ENCODE data around the gene TRAPPC2L. TPM values are rescaled to one million over a fixed set of nuclear protein-coding genes. Genes with fewer than 3 reads are reported as not detected.

TRAPPC2L gene
- total RNA-seq, 2 donors from 2014 or later: 23.7 to 38.9 TPM

DNA sequence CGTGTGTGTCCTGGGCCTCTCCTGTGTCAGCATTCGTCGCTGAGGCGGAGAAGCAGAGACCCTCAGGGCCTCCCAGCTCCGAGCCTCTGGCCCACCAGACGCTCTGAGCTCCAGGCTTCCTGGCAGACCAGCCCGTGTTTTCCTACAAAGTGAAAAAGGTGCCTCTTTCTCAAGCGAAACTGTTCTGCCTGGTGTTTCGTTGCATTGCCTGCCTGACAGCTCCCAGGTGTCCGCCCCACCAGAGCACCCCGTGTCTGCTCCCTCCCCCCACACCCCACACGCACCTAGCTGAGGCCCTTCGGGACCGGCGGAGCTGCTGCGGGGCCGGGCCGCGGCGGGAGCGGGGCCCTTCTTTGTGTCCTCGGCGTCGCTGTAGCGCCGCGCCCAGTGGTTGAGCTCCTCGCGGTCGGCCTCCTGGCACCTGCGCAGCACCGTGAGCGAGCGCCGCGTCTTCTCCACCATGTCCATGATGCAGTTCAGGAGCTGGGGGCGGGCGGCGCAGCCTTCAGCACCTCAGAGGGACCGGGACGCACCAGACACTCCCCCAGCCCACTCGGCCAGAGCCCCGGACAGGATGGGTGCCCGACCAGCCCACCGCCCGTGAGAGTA lies 24.2 kb downstream of the TRAPPC2L start:
- intact Hi-C loops (cut with DNase I): no loop called here
- no peaks in the 10 kb centered on the region for H3K36me3 ChIP-seq
- 55% methylated on average over 22 of the region's 46 CpGs for WGBS
- no peaks in the 10 kb centered on the region for H3K4me1 ChIP-seq (replicated peaks)
- H3K27me3 ChIP-seq (replicated peaks; ENCODE audit: insufficient read depth): no peaks in the 10 kb centered on the region
- DNase-seq (ENCODE audit: low spot score): peak; percentile 26
- H3K4me3 ChIP-seq: no peak overlapping the region
- no peaks in the 10 kb centered on the region for H3K9me3 ChIP-seq
- TF ChIP-seq POLR2AphosphoS5 (IDR thresholded peaks at IDR 0.05) (no peak), POLR2A (IDR thresholded peaks at IDR 0.05) (no peak)
- TF ChIP-seq, protein P1, sequence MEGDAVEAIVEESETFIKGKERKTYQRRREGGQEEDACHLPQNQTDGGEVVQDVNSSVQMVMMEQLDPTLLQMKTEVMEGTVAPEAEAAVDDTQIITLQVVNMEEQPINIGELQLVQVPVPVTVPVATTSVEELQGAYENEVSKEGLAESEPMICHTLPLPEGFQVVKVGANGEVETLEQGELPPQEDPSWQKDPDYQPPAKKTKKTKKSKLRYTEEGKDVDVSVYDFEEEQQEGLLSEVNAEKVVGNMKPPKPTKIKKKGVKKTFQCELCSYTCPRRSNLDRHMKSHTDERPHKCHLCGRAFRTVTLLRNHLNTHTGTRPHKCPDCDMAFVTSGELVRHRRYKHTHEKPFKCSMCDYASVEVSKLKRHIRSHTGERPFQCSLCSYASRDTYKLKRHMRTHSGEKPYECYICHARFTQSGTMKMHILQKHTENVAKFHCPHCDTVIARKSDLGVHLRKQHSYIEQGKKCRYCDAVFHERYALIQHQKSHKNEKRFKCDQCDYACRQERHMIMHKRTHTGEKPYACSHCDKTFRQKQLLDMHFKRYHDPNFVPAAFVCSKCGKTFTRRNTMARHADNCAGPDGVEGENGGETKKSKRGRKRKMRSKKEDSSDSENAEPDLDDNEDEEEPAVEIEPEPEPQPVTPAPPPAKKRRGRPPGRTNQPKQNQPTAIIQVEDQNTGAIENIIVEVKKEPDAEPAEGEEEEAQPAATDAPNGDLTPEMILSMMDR (IDR thresholded peaks at IDR 0.05): no peak
- H3K27ac ChIP-seq: peak overlapping the region in 1 of 2 donors; percentile 36

DNA sequence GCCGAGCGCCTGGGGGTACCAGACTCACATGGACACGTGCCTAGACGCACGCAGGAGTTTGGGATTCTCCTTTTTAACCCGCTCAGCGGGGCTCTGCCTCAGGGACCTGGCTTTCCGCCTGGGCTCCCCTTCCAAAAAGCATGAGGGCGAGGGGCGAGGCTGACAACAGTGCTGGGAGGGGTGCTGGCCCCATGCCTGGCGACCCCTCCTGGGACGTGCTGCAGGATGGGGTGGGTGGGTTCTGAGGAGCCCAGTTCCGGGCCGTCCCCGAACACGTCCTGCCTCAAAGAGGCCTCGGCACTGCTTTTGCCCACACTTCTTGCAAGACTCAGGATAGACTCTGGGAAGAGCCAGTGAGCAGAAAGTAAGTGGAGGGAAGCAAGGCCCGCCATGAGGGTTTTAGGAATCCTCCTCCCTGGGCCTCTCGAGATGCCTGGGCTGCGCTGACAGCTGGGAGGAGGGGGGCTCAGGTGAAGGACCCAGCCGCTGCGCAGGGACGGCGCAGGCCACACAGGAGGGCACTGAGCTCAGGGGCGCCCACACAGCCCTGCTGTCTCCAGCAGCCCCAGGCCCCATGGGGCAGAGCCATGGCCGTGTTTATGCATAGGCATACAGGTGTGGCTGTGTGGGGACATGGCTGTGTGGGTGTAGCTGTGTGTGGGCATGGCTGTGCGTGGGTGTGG lies 24.9 kb downstream of the TRAPPC2L start:
- Histone ChIP-seq H3K4me1 (replicated peaks) (no peaks in the 10 kb centered on the region), H3K27ac (no peak overlapping the region), H3K27me3 (replicated peaks; ENCODE audit: insufficient read depth) (no peaks in the 10 kb centered on the region), H3K4me3 (no peak overlapping the region), H3K9me3 (no peaks in the 10 kb centered on the region), H3K36me3 (no peaks in the 10 kb centered on the region)
- intact Hi-C loops (cut with DNase I): no loop called here
- no peak for DNase-seq (ENCODE audit: low spot score)
- 87% methylated on average over 27 of the region's 27 CpGs for WGBS
- TF ChIP-seq POLR2A (IDR thresholded peaks at IDR 0.05) (no peak), POLR2AphosphoS5 (IDR thresholded peaks at IDR 0.05) (no peak)
- TF ChIP-seq, protein P1 (IDR thresholded peaks at IDR 0.05): no peak

DNA sequence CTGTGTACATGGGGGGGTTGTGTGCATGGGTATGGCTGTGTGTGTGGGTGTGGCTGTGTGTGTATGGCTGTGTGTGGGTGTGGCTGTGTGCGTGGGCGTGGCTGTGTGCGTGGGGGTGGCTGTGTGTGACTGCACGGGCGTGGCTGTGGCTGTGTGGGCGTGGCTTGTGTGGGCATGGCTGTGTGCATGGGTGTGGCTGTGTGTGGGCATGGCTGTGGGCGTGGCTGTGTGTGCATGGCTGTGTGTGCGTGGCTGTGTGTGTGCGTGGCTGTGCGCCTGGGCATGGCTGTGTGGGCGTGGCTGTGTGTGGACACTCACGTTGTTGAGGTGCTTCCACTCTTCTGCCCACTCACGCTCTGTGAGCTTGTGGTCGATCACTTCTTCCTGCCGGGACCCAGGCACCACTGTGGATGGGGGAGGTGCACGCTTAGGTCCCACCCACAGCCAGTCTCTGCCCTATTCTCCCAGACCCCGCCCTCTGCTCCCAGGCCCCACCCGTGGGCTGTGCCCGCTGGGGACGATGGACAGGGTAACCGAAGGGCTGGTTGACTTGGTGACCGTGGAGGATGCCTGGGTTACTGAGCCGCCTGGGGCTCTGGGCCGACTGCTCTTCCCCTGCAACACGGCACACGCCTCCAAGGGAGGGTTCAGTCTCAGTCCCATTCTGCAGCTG lies 25.6 kb downstream of the TRAPPC2L start:
- H3K4me3 ChIP-seq: no peak overlapping the region
- H3K4me1 ChIP-seq (replicated peaks): no peaks in the 10 kb centered on the region
- 86% methylated on average over 26 of the region's 26 CpGs for WGBS
- DNase-seq (ENCODE audit: low spot score): no peak
- TF ChIP-seq POLR2A (IDR thresholded peaks at IDR 0.05): no peak
- TF ChIP-seq POLR2AphosphoS5 (IDR thresholded peaks at IDR 0.05): no peak
- TF ChIP-seq, protein P1 (IDR thresholded peaks at IDR 0.05): no peak
- H3K27me3 ChIP-seq (replicated peaks; ENCODE audit: insufficient read depth): no peaks in the 10 kb centered on the region
- H3K36me3 ChIP-seq: no peaks in the 10 kb centered on the region
- H3K27ac ChIP-seq: no peak overlapping the region
- H3K9me3 ChIP-seq: no peaks in the 10 kb centered on the region
- intact Hi-C loops (cut with DNase I): no loop called here

DNA sequence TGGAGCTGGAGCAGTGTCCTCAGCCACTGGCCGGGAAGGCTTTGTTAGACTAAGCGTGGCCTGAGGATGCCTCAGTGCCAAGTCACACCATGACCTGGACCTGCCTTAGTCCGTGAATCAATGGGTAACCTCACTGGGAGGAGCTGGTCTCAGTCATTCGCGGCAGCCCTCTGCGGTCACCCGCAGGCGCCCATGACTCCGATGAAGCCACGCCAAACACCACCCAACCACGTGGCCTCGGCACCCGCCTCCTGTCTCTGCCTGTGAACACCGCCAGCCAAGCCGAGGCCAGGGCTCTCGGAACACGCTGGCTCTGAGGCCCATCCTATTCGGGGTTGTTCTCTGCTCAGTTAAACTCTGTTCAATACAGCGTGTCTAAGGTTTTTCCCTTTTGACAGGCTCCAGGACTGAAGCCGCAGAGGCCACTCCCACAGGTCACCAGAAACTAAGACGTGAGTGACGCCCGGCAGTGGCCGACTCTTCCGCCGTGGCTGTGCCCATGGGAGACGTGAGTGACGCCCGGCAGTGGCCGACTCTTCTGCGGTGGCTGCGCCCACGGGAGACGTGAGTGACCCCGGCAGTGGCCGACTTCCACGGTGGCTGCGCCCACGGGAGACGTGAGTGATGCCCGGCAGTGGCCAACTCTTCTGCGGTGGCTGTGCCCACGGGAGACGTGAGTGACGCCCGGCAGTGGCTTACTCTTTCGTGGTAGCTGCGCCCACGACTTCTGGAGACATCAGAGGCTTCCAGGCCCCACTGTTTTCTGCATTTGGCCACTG lies 26.4 kb downstream of the TRAPPC2L start:
- intact Hi-C loops (cut with DNase I): no loop called here
- H3K4me1 ChIP-seq (replicated peaks): no peaks in the 10 kb centered on the region
- H3K27ac ChIP-seq: no peak overlapping the region
- 96% methylated on average over 47 of the region's 49 CpGs for WGBS
- no peak overlapping the region for H3K4me3 ChIP-seq
- no peak for DNase-seq (ENCODE audit: low spot score)
- no peaks in the 10 kb centered on the region for H3K36me3 ChIP-seq
- H3K27me3 ChIP-seq (replicated peaks; ENCODE audit: insufficient read depth): no peaks in the 10 kb centered on the region
- no peaks in the 10 kb centered on the region for H3K9me3 ChIP-seq
- TF ChIP-seq POLR2A (IDR thresholded peaks at IDR 0.05) (no peak), POLR2AphosphoS5 (IDR thresholded peaks at IDR 0.05) (no peak)
- TF ChIP-seq, protein P1 (IDR thresholded peaks at IDR 0.05): no peak
